NAMALWA (cell line): ENCODE measurements around the gene TPRX1.
"Not testable (repeated sequence)": the region's sequence is repeated elsewhere in the genome, so short reads cannot be mapped to it uniquely, and the experiment has no call there.

Experiments used
- DNase-seq: peaks from one replicate; pipeline ENCODE4 v3.0.0-alpha.2; 2015; ENCODE audit warnings: low spot score

The TPRX1 gene

GRCh38 chr19:47804451-47804850 lies at the start of gene TPRX1:
Gene TPRX1, minus strand, starts transcription at chr19:47804551. Its CDS starts 12 bp downstream, at chr19:47804539.
- DNase-seq, result not testable (repeated sequence)

- no peak for DNase-seq
These were observed 48.7 kb upstream of the TPRX1 start for GRCh38 chr19:47853003-47853402.

- no peak for DNase-seq
These were observed 44.6 kb upstream of the TPRX1 start for GRCh38 chr19:47848823-47849473.

- DNase-seq, result no peak
These were observed 44.1 kb upstream of the TPRX1 start for GRCh38 chr19:47848425-47848822.

GRCh38 chr19:47842941-47843340 lies 38.6 kb upstream of the TPRX1 start:
- DNase-seq, result no peak

GRCh38 chr19:47839913-47840312 lies 35.6 kb upstream of the TPRX1 start:
- no peak for DNase-seq

GRCh38 chr19:47839411-47839810 lies 35.1 kb upstream of the TPRX1 start:
- no peak for DNase-seq

GRCh38 chr19:47836038-47836437 lies 31.7 kb upstream of the TPRX1 start:
- DNase-seq, result no peak

GRCh38 chr19:47832723-47833122 lies 28.4 kb upstream of the TPRX1 start:
- DNase-seq, result no peak

GRCh38 chr19:47826800-47827199 lies 22.4 kb upstream of the TPRX1 start:
- DNase-seq, result no peak

- no peak for DNase-seq
These were observed 20.0 kb upstream of the TPRX1 start for GRCh38 chr19:47824396-47824795.

- no peak for DNase-seq
These were observed 17.2 kb upstream of the TPRX1 start, which contains the start of gene CRX for GRCh38 chr19:47821460-47822020. Gene CRX, plus strand, starts transcription at chr19:47821937. Its CDS starts 12,507 bp downstream, at chr19:47834444.

GRCh38 chr19:47820410-47820809 lies 16.1 kb upstream of the TPRX1 start:
- no peak for DNase-seq

GRCh38 chr19:47819858-47820257 lies 15.5 kb upstream of the TPRX1 start:
- DNase-seq, result no peak

GRCh38 chr19:47818221-47818620 lies 13.9 kb upstream of the TPRX1 start:
- not testable (repeated sequence) for DNase-seq

- not testable (repeated sequence) for DNase-seq
These were observed 11.9 kb upstream of the TPRX1 start for GRCh38 chr19:47816270-47816669.

GRCh38 chr19:47813995-47814328 lies 9.6 kb upstream of the TPRX1 start:
- DNase-seq, result no peak

GRCh38 chr19:47813304-47813994 lies 9.1 kb upstream of the TPRX1 start:
- DNase-seq, result peak; percentile 78

GRCh38 chr19:47806435-47806834 lies 2.1 kb upstream of the TPRX1 start:
- DNase-seq, result no peak

GRCh38 chr19:47805313-47805712 lies 962 bp upstream of the TPRX1 start:
- DNase-seq, result no peak

GRCh38 chr19:47803671-47804070 lies 680 bp downstream of the TPRX1 start:
- not testable (repeated sequence) for DNase-seq

- DNase-seq, result not testable (repeated sequence)
These were observed 1.2 kb downstream of the TPRX1 start for GRCh38 chr19:47803148-47803547.

GRCh38 chr19:47802521-47803043 lies 1.8 kb downstream of the TPRX1 start:
- no peak for DNase-seq
